RKO (cell line): ENCODE measurements around the gene PTPN13.
A peak's percentile ranks its signal among the peaks of the same experiment; 100 is the strongest.

Source experiments
- DNase-seq: peaks from one replicate; pipeline ENCODE4 v3.0.0-alpha.2; 2016; ENCODE audit warnings: low spot score

The PTPN13 gene

DNA sequence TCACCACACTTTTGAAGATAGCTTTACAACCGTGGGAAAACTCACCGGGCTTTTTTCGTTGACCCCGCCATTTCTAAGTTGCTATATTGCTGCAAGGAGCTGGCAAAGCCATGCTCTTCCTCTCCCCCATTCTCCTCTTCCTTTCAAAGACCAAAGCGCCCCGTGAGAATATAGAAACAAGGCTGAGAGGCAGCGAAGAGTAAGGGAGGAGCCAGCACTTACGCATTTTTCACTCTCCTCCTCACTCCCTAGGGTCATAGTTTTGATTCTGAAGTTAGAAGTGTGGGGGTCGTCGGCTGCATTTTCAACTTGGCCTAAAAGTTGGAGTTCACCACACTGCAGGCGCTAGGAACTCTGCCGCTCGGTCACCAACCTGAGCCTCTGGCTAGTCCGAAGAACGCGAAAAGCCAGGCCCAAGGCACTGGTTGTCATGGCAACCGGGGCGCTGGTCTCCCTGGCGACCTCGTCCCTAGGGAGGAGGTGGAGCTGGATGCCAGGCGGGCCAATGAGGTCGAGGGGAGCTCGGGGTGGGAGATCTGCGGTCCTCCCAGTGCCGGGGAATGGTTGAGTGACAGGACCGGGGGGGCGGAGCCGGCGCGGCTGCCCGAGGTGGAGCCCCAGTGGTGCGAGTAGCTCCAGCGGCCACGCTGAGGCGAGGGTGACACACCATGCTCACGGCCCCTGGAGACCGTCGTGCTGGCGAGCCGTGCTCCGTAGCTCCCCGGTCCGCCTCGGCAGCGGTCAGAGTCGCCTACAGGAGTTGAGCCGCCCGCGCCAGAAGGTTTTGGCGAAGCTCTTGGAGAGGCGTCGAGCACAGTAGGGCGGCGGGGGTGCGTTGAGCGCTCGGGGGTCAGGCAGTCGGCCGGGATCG is at the start of gene PTPN13:
Gene PTPN13, plus strand, starts transcription at position 628 of the 871 bp plus-strand sequence. CDS start 40,942 bp downstream, outside the sequence.
- DNase-seq, result no peak

DNA sequence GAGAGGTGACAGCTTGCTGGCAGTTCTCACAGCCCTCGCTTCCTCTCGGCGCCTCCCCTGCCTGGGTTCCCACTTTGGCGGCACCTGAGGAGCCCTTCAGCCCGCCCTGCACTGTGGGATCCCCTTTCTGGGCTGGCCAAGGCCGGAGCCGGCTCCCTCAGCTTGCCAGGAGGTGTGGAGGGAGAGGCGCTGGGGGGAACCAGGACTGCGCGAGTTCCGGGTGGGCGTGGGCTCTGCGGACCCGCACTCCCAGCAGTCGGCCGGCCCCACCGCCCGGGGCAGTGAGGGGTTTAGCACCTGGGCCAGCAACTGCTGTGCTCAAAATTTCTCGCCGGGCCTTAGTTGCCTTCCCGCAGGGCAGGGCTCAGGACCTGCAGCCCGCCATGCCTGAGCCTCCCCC is 47.0 kb upstream of the PTPN13 start:
- DNase-seq, result no peak

- DNase-seq, result peak; percentile 47
These were observed 44.8 kb upstream of the PTPN13 start for GRCh38 chr4:86549163-86549788.

GRCh38 chr4:86551387-86551786 is 42.7 kb upstream of the PTPN13 start:
- DNase-seq, result no peak

GRCh38 chr4:86554646-86555045 is 39.5 kb upstream of the PTPN13 start:
- no peak for DNase-seq

- DNase-seq, result no peak
These were observed 37.2 kb upstream of the PTPN13 start for GRCh38 chr4:86556791-86557415.

DNA sequence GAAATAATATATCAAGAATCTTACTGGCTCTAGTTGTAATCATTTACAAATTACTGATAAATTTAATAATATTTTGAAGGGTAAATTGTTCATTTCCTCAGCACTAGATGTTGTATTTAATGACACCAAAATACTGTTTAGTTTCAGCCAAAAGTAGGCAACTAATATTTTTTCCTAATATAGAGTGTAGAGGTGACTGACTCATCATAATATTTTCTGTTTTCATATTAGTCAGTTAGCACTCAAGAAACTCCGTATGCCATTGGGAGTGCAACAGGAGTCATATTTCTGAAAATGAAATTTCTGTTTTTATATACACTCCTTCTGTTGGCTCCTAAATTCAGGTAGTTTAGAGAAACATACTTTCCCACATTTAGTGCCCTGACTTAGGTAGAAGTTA is 36.6 kb upstream of the PTPN13 start:
- no peak for DNase-seq

DNA sequence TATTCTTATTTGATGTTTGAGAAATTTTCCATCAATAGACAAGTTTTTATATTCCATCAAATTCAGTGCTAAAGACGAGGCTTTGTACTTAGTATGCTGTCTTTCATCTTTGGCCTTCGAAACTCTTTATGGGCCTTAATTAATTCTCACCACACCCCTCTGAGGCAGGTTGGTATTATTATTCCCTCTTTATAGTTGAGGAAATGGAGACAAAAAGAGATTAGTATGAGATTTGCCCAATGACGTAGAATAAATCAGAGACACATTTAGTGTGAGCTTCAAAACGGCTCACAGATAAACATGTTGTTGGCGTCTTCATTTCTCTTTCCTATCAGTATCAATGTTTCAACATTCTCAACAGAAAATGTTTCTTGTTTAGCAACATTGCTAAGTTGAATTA is 35.9 kb upstream of the PTPN13 start:
- DNase-seq, result no peak

DNA sequence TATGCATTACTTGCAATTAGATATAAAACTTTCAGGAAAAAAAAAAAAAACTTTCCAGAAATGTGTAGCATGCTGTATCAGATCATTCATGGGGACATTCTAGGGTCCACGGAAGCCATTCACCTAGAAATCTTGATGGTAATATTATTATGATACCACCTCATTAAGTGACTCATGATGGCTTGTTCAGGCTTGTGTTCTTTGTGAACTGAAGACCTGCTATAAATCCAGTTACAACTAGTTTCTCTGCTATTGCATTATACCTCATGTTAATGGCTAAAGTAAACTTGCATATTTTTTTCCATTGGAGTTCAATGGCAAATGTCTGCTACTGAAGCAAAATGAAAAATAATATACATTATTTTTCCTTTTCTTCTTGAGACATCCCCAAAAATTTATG is 35.3 kb upstream of the PTPN13 start:
- no peak for DNase-seq

GRCh38 chr4:86560447-86560846 is 33.7 kb upstream of the PTPN13 start:
- DNase-seq, result no peak

- no peak for DNase-seq
These were observed 32.9 kb upstream of the PTPN13 start for GRCh38 chr4:86561256-86561655.

- no peak for DNase-seq
These were observed 30.7 kb upstream of the PTPN13 start for GRCh38 chr4:86563416-86563815.

DNA sequence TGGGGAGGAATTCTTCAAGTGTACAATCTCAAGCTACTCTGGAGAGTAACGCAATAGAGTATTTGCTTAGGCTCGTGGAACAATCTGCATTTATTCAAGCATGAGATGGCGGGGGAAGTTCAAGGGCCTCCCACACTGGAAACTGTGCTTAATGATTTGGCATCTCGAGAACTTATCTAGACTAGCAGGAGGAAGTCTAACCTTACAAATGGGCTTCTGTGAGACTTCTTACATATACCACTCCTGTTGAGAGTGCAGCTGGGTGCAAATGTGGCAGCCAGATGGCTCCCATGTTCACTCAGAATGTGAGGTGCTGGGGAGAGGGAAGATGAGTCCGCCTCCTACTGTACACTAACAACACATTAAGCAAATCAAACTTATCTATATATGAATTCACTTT is 29.3 kb upstream of the PTPN13 start:
- no peak for DNase-seq

DNA sequence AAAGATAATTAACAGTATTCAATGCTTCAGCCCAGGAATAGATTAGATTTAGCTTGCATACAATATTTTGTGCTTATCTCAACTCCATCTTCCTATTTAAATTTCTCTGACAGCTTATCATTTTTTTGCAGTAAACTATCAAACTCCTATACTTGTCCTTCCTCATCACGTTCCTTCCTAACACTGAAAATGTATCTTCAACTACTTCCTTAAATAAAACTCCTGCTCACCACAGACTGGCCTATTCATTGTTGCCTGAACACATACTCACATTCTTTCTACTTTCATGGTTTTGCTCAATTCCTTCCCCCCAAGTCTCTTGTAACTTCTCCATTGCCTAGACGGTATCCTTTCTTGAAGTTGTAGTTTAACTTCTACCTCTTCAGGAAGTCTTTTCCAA is 28.5 kb upstream of the PTPN13 start:
- no peak for DNase-seq

GRCh38 chr4:86569103-86569870 is 24.8 kb upstream of the PTPN13 start:
- DNase-seq, result no peak

DNA sequence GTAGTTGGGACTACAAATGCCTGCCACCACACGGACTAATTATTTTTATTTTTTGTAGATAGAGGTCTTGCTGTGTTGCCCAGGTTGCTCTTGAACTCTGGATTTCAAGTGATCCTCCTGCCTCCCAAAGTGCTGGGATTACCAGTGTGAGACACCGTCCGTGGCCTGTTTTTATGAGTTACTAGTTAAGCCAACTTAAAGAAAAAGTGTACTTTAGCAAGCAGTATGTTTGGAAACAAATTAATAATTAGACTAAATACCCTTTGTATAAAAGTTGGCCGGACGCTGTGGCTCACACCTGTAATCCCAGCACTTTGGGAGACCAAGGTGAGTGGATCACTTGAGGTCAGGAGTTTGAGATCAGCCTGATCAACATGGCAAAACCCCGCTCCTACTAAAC is 14.2 kb upstream of the PTPN13 start:
- DNase-seq, result no peak

DNA sequence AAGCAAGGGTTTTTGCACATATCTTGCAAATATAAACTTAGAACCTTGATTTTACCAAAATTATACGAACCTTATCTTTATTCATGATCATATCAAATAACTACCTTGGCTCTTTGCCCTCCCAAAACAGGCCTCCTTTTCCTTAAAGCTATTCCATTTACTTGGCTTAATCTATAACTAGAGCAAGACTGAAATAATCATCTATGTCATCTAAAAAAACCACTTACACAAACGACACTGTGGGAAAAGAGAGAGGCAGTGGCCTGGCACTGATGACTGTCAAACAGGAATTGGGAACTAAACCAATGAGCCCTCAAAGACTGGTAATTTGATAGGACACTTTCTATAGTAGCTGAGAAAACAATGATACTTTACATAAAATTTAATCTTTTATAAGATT is 11.7 kb upstream of the PTPN13 start:
- DNase-seq, result no peak

DNA sequence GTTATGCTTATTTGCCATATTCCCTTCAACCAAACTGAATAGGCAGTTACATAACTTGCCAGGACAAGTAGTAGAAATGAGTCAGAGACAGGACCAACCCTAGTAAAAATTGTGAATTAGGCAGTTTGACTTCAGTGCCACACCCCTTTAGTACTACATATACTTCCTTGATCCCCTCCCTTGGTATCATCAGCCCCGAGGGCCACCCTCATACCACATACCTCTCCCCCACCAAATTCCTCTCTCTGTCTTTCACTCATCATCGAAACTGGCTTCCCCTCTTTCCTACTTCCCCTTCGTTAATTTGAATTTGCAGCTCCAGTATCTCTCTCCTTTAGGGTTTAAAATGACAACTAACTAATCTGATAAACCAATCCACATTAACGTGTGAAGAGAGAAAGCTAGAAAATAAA is 7.9 kb upstream of the PTPN13 start:
- DNase-seq, result no peak

GRCh38 chr4:86586626-86587380 is 7.3 kb upstream of the PTPN13 start:
- no peak for DNase-seq

DNA sequence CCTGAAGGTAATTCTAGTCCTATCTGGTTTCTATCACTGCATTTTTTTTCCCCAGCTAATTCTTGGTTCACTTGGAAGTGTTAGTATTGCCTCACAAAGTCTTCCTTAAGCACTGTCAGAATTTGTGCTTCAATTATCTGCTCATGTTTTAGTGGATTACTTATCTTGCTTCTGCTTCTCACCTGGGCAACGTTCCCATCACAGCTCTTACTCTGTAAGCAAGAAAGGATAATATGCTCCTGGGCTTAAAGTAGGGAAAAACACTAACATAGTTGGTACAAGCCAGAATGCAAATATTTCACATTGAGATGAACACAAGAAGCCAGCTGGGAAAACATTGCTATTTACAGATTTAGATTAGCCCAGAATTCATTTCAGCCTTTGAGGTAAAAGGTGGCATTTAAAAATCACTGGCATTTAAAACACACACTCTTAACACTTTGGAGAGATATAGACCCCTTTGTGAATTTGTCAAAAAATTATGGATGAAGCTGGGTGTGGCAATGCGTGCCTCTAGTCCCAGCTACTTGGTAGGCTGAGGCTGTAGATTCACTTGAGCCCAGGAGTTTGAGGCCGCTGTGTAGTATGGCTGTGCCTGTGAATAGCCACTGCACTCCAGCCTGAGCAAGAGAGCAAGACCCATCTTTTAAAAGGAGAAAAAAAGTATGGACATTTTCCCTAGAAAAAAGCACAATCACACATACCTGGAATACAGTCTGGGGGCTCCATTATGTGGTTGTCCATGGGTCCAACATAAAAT is 6.6 kb upstream of the PTPN13 start:
- DNase-seq, result no peak
